Activated T-helper 17 cell treated with anti-CD3 and anti-CD28 coated beads, Interleukin-2, amount 50 U/mL, for 72 hours (primary cell): ENCODE data around the gene FAM209B. TPM values are rescaled to one million over a fixed set of nuclear protein-coding genes. Genes with fewer than 3 reads are reported as not detected.
A peak's percentile ranks its signal among the peaks of the same experiment; 100 is the strongest.
"Not testable (repeated sequence)": the region's sequence is repeated elsewhere in the genome, so short reads cannot be mapped to it uniquely, and the experiment has no call there.

Source experiments
- ATAC-seq: fragments of 150-1000 bp; cut with Tn5 transposase; replicated peaks from 2 replicates; pipeline ENCODE4 v1.10.0; 2021; ENCODE audit warnings: mild to moderate bottlenecking, moderate library complexity
- H3K27ac Mint-ChIP-seq: one replicate; pipeline ENCODE4 v1.8.0; 2022; ENCODE audit warnings: mixed read lengths
- H3K27me3 Mint-ChIP-seq: one replicate; pipeline ENCODE4 v1.8.0; 2022; ENCODE audit warnings: mixed read lengths
- H3K36me3 Mint-ChIP-seq: one replicate; pipeline ENCODE4 v1.8.0; 2022; ENCODE audit warnings: low read depth, mild to moderate bottlenecking, mixed read lengths
- H3K4me1 Mint-ChIP-seq: one replicate; pipeline ENCODE4 v1.8.0; 2022; ENCODE audit warnings: mixed read lengths
- H3K4me3 Mint-ChIP-seq: one replicate; pipeline ENCODE4 v1.8.0; 2022; ENCODE audit warnings: mild to moderate bottlenecking, mixed read lengths
- H3K9me3 Mint-ChIP-seq: one replicate; pipeline ENCODE4 v1.8.0; 2022; ENCODE audit warnings: mixed read lengths
- total RNA-seq, 2 donors: library from RNA; stranded (reverse); gene quantifications; one replicate each; pipeline ENCODE4 v1.2.3, GENCODE V29; 2022

The FAM209B gene
- total RNA-seq, 2 donors from 2014 or later: 0.74 to 1.5 TPM

DNA sequence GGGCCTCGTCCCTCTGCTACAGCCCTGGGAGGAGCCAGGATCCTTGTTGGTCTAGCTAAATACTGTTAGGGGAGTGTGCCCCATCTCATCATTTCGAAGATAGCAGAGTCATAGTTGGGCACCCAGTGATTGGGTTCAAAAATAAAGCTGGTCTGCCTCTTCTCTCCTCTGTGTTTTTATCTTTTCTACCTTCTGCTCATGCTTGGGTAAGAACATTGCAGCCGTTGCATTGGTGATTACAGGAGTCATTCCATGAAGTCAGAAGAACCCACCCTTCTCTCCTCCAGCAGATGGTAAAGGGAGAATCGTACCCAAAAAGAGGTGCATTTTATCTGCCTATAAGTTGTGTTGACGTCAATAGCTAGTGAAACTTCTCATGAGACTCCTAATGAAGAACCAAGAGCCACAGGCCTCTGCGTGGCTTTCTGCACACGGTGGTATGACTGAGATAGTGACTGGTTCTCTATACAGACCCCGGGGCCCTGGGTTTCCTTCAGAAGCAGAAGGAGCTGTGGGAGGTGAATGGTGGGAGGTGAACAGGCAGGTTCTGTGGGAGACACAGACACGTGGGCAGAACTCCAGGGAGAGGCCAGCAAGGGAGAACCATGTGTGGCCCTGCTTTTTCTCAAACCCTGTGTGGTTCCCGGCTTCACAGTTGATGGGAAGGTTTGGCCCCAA, 14.2 kb upstream of the FAM209B start:
- no peak overlapping the region for H3K4me3 Mint-ChIP-seq
- H3K9me3 Mint-ChIP-seq: peaks cover 4% of the 10 kb centered on the region
- peaks cover 82% of the 10 kb centered on the region for H3K36me3 Mint-ChIP-seq
- ATAC-seq: no peak
- H3K27ac Mint-ChIP-seq: no peak overlapping the region
- H3K4me1 Mint-ChIP-seq: peaks cover 6% of the 10 kb centered on the region
- H3K27me3 Mint-ChIP-seq: no peaks in the 10 kb centered on the region

DNA sequence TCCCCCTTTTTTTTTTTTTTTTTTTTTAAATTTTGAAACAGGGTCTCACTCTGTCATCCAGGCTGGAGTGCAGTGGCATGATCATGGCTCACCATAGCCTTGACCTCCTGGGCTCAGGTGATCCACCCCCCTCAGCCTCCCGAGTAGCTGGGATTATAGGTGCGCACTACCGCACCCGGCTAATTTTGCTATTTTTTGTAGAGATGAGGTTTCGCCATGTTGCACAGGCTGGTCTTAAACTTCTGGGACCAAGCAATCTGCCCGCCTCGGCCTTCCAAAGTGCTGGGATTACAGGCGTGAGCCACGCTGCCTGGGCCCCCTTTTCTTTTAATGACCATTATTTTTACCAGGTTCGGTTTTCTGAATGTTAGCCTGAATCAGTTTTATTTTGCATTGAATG, 13.5 kb upstream of the FAM209B start:
- Mint-ChIP-seq H3K4me3 (no peak overlapping the region), H3K27ac (no peak overlapping the region), H3K4me1 (peaks cover 6% of the 10 kb centered on the region), H3K27me3 (no peaks in the 10 kb centered on the region), H3K36me3 (peaks cover 76% of the 10 kb centered on the region), H3K9me3 (peaks cover 4% of the 10 kb centered on the region)
- ATAC-seq: no peak

DNA sequence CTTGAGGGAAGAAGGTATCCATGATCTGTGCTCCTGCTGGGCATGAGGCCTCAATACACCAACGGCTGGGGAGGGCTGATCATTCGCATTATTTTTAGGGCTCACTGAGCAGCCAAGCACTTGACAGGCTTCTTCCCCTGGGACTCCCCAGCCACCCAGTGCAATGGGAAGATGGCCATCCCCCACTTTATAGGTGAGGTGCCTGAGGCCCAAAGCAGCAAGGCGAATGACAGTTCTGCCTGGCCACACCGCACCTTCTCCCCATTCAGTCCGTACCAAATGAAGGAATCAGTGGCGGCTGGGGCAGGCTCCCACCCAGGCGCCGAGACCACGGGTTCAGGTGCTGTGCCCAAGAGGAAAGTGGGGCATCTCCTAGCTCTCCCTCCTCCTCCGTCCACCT, 12.9 kb upstream of the FAM209B start:
- peaks cover 4% of the 10 kb centered on the region for H3K9me3 Mint-ChIP-seq
- no peaks in the 10 kb centered on the region for H3K27me3 Mint-ChIP-seq
- peaks cover 6% of the 10 kb centered on the region for H3K4me1 Mint-ChIP-seq
- H3K36me3 Mint-ChIP-seq: peaks cover 70% of the 10 kb centered on the region
- ATAC-seq: no peak
- no peak overlapping the region for H3K4me3 Mint-ChIP-seq
- no peak overlapping the region for H3K27ac Mint-ChIP-seq

DNA sequence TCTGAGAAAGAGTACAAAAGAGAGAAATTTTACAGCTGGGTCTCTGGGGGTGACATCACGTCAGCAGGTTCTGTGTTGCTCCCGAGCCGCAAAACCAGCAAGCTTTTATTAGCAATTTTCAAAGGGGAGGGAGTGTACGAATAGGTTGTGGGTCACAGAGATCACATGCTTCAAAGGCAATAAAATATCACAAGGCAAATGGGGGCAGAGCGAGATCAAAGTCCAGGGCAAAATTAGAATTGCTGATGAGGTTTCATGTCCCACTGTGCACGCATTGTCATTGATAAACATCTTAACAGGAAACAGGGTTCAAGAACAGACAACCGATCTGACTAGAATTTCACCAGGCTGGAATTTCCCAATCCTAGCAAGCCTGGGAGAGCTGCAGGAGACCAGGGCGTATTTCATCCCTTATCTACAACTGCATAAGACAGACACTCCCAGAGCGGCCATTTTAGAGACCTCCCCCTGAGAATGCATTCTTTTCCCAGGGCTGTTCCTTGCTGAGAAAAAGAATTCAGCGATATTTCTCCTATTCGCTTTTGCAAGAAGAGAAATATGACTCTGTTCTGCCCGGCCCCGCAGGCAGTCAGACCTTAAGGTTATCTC, 12.2 kb upstream of the FAM209B start:
- H3K27me3 Mint-ChIP-seq, H3K9me3 Mint-ChIP-seq, H3K4me1 Mint-ChIP-seq, H3K4me3 Mint-ChIP-seq, ATAC-seq, H3K27ac Mint-ChIP-seq: not testable (repeated sequence)
- peaks cover 63% of the 10 kb centered on the region for H3K36me3 Mint-ChIP-seq

DNA sequence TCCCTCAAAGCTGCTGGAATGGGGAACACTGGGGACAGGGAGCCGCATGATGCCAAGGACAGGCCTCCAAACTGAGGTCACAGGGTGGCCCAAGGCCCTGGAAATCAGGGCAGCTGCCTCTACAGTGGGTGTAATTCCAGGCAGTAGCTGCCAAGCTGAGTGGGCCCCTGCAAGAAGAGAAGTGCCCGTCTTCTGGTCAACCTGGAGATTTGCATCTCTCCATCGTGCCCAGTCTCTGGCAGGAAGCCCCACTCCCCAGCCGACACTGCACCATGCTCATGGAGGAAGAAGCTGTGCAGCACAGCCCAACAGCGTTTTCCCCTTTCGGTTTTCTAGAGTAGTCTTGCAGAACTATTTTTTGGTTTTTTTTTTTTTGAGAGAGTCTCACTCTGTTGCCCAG, 10.7 kb upstream of the FAM209B start:
- Mint-ChIP-seq H3K9me3 (peaks cover 4% of the 10 kb centered on the region), H3K36me3 (peaks cover 49% of the 10 kb centered on the region), H3K4me1 (peaks cover 6% of the 10 kb centered on the region), H3K4me3 (no peak overlapping the region), H3K27ac (no peak overlapping the region), H3K27me3 (no peaks in the 10 kb centered on the region)
- no peak for ATAC-seq

DNA sequence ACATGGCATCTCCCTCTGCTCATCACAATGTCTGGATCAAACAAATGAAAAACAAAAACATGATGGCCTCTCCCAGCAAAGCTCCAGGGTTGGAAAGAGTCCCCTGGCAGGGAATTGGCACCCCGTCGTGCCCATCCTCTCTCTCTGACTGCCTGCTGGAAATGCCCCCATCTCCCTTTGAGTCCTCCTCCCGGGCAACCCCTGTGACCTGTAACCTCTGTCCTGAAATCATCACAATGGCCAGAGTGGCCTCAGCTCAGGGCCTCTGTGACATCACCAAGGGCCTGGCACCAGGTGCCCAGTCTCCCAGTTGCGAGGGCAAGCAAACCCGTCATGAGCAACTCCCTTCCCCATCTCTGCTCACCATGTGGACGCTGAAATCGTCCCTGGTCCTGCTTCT, 8.6 kb upstream of the FAM209B start, which contains the start of gene FAM209A:
Gene FAM209A (plus strand): TSS at position 301 of the 400 bp plus-strand sequence. CDS start 65 bp downstream, at position 366.
- not testable (repeated sequence) for H3K27ac Mint-ChIP-seq, H3K27me3 Mint-ChIP-seq, ATAC-seq, H3K9me3 Mint-ChIP-seq, H3K4me1 Mint-ChIP-seq, H3K4me3 Mint-ChIP-seq
- peaks cover 27% of the 10 kb centered on the region for H3K36me3 Mint-ChIP-seq

DNA sequence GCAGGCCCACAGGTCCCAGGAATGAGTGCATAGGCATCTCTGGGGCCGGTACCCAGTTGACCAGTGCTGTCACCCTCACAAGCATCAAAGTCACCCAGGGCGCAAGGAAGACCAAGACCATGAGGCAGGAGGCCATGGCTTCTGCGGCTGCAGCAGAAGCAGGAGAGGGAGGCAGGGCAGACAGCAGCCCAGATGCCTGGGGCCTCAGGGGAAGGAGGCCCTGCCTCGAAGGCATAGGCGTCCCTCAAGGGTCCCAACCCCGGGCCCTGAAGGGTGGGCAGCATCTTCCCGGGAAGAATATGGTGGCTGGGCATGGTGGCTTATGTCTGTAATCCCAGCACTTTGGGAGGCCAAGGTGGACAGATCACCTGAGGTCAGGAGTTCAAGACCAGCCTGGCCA, 5.5 kb upstream of the FAM209B start:
- Mint-ChIP-seq H3K4me3 (no peak overlapping the region), H3K9me3 (no peaks in the 10 kb centered on the region), H3K4me1 (peaks cover 6% of the 10 kb centered on the region), H3K36me3 (no peaks in the 10 kb centered on the region), H3K27me3 (no peaks in the 10 kb centered on the region), H3K27ac (no peak overlapping the region)
- ATAC-seq: no peak

DNA sequence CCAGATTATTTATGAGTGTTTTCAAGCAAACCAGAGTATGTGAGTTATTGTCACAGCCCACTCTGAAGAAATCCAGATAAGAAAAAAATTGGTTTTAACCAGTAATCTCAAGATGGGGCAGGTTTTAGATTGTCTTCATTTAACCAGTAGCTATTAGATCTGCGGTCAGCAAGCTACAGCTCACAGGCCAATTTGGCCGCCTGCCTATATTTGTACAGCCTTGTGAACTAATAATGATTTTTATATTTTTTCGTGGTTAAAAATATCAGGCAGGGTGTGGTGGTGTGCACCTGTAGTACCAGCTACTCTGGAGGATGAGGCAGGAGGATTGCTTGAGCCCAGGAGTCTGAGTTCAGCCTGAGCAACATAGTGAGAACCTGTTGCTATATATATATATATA, 5.0 kb downstream of the FAM209B start:
- no peaks in the 10 kb centered on the region for H3K9me3 Mint-ChIP-seq

DNA sequence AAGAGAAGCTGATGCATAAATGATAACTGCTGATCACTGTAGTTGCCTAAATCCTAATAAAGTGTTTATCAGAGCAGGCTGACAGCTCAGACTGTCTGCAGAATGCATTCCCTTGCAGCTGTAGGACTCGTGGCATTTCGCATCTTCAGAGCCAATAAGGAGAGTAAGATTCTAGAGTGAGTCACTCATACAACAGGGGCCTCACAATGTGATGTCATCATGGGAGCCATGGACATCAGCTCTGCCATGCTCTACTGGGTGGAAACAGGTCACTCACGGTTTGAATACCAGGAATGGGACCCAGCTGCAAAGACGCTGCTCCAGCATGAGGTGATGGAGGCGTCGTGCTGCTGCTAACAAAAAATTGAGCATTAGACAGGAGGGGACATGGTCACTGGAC, 7.4 kb downstream of the FAM209B start:
- H3K27ac Mint-ChIP-seq: no peak overlapping the region
- H3K4me3 Mint-ChIP-seq: no peak overlapping the region
- no peaks in the 10 kb centered on the region for H3K36me3 Mint-ChIP-seq
- no peaks in the 10 kb centered on the region for H3K27me3 Mint-ChIP-seq
- no peaks in the 10 kb centered on the region for H3K4me1 Mint-ChIP-seq
- no peaks in the 10 kb centered on the region for H3K9me3 Mint-ChIP-seq
- no peak for ATAC-seq

More for the DNA sequence above, 5.0 kb downstream of the FAM209B start:
- no peak for ATAC-seq
- no peaks in the 10 kb centered on the region for H3K36me3 Mint-ChIP-seq
- no peak overlapping the region for H3K4me3 Mint-ChIP-seq
- no peaks in the 10 kb centered on the region for H3K4me1 Mint-ChIP-seq
- H3K27ac Mint-ChIP-seq: no peak overlapping the region
- no peaks in the 10 kb centered on the region for H3K27me3 Mint-ChIP-seq

DNA sequence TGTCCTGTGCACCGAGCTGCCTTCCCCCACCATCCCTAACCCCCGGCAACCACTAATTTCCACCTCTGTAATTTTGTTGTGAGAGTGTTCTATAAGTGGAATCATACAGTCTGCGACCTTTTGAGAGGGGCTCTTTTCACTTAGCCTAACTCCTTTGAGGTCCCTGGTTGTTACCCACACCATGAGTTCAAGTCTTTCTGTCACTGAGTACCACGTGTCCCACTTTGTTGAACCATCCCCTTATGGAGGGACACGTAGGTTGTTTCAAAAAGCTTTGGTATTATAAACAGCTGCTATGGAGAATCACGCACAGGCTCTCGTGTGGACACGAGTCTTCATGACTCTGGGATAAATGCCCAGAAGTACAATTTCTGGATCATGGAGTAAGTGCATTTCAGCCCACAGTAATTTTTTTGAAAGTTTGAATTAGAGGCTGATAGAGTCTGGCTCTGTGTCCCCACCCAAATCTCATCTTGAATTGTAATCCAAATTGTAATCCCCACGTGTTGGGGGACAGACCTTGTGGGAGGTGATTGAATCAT, 9.5 kb downstream of the FAM209B start:
- no peaks in the 10 kb centered on the region for H3K36me3 Mint-ChIP-seq
- no peaks in the 10 kb centered on the region for H3K27me3 Mint-ChIP-seq
- H3K4me3 Mint-ChIP-seq: no peak overlapping the region
- H3K4me1 Mint-ChIP-seq: no peaks in the 10 kb centered on the region
- no peak overlapping the region for H3K27ac Mint-ChIP-seq
- no peak for ATAC-seq
- H3K9me3 Mint-ChIP-seq: no peaks in the 10 kb centered on the region

DNA sequence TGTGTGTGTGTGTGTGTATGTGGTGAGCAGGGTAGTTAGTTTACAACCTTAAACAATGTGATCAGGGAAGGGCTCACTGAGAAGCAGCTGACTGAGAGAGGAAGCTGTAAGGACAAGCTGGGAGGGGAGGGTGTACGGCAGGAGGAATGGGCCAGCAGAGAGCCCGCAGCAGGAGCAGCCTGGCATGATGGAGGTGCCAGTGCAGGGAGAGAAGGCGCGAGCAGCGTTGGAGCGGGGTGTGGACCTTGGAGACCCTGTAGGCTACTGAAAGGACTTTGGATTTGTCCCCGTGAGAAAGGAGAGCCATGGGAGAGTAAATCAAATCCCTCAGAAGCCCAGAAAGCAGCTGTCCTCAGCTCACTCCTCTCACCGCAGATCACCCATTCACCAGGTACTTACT, 18.5 kb downstream of the FAM209B start:
- ATAC-seq: no peak
- Mint-ChIP-seq H3K4me3 (no peak overlapping the region), H3K9me3 (no peaks in the 10 kb centered on the region), H3K27ac (no peak overlapping the region), H3K4me1 (peaks cover 6% of the 10 kb centered on the region), H3K36me3 (no peaks in the 10 kb centered on the region), H3K27me3 (no peaks in the 10 kb centered on the region)

DNA sequence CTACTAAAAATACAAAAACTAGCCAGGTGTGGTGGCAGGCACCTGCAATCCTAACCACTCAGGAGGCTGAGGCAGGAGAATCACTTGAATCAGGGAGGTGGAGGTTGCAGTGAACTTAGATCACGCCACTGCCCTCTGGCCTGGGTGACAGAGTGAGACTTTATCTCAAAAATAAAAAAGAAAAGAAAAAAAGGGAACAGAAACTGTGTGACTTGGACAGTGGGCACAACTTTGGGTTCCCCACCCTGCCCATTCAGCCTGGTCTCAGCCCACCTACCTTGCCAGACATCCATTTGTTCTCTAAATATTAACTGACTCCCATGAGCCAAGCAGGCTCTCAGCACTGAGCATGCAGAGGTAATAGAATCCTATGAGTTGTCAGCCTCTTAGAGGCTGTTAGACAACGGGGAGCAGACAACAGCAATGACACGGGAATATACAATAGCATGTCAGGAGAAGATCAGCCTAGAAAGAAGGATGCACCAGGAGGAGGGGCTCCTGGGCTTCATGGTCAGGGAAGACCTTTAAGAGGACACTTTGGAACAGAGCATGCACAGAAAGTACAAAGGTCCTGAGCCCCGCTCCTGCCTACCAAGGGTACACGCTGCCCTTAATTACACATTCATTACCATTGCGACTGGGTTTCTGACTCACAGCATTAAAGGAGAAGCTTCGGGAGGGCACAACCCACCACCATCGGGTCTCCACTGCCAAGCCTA, 20.0 kb downstream of the FAM209B start:
- ATAC-seq: no peak
- Mint-ChIP-seq H3K4me3 (no peak overlapping the region), H3K4me1 (peaks cover 6% of the 10 kb centered on the region), H3K27ac (no peak overlapping the region), H3K9me3 (no peaks in the 10 kb centered on the region), H3K36me3 (no peaks in the 10 kb centered on the region), H3K27me3 (no peaks in the 10 kb centered on the region)

DNA sequence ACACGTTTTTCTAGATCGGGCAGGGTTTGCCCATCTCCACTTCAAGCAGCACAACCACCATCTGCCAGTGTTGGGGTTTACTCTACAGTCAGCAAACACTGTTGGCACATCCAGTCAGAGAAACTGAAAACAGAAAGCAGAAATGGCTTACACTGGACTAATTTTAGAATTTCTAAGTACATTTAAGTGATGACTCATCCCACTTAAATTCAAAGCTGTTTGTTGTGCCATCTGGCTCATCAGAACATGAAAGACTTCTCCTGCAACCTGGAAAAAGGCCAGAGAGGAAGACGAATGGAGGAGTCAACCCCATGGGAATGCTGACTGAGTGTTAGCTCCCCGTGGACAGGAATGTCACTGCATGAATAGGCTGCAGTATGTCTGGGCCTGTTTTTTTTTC, 21.8 kb downstream of the FAM209B start:
- Mint-ChIP-seq H3K36me3 (no peaks in the 10 kb centered on the region), H3K27me3 (no peaks in the 10 kb centered on the region), H3K9me3 (no peaks in the 10 kb centered on the region), H3K4me3 (no peak overlapping the region), H3K27ac (no peak overlapping the region), H3K4me1 (peaks cover 6% of the 10 kb centered on the region)
- ATAC-seq: peak; percentile 90

DNA sequence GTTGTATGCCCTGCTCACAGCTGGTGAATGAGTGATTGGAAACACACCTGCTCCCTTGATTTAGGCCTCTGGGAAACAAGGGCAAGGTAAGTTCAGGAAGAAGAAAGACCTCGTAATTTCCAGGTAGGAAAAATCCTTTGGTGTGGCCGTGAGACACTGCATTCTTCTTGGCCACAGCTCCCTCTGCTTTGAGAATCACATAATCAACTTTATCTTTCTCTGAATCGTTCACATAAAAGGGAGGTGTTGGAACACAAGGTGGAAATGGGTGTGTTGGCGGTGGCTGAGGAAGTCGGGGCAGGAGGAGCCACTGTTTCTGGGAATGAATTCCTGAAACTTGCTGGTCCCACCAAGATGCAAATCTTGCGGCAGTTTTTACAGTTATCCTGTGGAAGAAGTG, 25.9 kb downstream of the FAM209B start:
- no peak for ATAC-seq
- H3K36me3 Mint-ChIP-seq: no peaks in the 10 kb centered on the region
- H3K9me3 Mint-ChIP-seq: no peaks in the 10 kb centered on the region
- H3K27ac Mint-ChIP-seq: no peak overlapping the region
- H3K4me3 Mint-ChIP-seq: no peak overlapping the region
- no peaks in the 10 kb centered on the region for H3K27me3 Mint-ChIP-seq
- peaks cover 6% of the 10 kb centered on the region for H3K4me1 Mint-ChIP-seq

DNA sequence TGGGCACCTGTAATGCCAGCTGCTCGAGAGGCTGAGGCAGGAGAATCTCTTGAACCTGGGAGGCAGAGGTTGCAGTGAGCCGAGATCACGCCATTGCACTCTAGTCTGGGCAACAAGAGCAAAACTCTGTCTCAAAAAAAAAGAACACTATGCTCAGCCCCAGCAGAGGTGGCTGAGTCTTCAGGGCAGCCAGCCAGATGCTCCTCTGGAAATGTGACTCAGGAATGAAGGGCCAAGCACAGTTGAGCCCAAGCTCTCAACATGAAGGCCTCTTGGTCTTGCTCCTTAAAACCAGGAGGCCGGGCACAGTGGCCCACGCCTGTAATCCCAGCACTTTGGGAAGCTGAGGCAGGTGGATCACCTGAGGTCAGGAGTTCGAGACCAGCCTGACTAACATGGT, 31.5 kb downstream of the FAM209B start:
- not testable (repeated sequence) for H3K27ac Mint-ChIP-seq, H3K36me3 Mint-ChIP-seq, ATAC-seq, H3K27me3 Mint-ChIP-seq, H3K9me3 Mint-ChIP-seq, H3K4me3 Mint-ChIP-seq, H3K4me1 Mint-ChIP-seq
